Measurements from ENCODE around the gene NELL2.

Gene NELL2

DNA sequence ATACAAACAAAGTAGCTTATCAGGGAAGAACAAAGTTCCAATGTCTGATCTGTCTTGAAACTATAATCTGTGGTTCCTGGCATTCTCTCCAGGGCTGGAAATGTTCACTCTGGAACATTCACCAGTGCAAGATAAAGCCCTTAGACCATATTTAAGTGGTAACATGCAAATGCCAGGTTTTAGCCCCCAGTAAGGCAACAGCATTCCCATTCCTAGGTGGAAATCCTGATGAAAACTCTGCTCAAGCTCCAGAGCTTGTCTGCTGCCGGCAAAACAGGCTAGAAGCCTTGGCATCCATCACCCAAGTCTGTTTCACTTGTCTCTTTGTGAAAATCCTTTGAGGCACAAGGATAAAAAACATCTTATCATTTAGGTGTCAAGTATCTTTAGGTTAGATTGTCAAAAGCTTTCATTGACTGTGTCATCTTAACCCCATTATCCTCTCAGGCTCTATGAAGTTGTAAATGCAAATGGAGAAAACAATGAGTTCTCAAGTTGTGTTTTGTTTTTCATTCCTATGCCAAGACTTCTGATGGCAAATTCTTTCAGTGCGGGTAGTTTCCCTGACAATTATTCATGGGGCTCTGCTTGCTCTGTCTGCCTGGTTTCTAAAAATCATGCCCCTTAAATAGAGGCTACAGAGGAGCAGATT lies 344.7 kb downstream of the NELL2 start:
- Histone ChIP-seq H3K36me3 (ENCODE audit: control insufficient read depth, low read length) (no peaks in the 10 kb centered on the region), H4K20me1 (ENCODE audit: control insufficient read depth, insufficient read depth, low read depth, low read length) (no peaks in the 10 kb centered on the region), H3K9me2 (replicated peaks; ENCODE audit: control insufficient read depth, low read length) (no peaks in the 10 kb centered on the region), H3K79me2 (ENCODE audit: control insufficient read depth, low read length) (no peaks in the 10 kb centered on the region), H3K27ac (ENCODE audit: low read depth, low read length) (no peak overlapping the region), H3K27me3 (ENCODE audit: control insufficient read depth, low read length) (no peaks in the 10 kb centered on the region), H3K4me2 (ENCODE audit: low read length) (no peak overlapping the region), H3F3A (ENCODE audit: control insufficient read depth, insufficient read depth) (no peaks in the 10 kb centered on the region), H3K4me3 (ENCODE audit: low read length) (no peak overlapping the region), H3K4me1 (ENCODE audit: control insufficient read depth, low read length) (no peaks in the 10 kb centered on the region), H3K9me3 (ENCODE audit: control insufficient read depth, insufficient read depth, low read length) (no peaks in the 10 kb centered on the region)
- TF ChIP-seq EZH2phosphoT487 (IDR thresholded peaks at IDR 0.05; ENCODE audit: borderline replicate concordance, low read length): no peak
- TF ChIP-seq, protein P1, sequence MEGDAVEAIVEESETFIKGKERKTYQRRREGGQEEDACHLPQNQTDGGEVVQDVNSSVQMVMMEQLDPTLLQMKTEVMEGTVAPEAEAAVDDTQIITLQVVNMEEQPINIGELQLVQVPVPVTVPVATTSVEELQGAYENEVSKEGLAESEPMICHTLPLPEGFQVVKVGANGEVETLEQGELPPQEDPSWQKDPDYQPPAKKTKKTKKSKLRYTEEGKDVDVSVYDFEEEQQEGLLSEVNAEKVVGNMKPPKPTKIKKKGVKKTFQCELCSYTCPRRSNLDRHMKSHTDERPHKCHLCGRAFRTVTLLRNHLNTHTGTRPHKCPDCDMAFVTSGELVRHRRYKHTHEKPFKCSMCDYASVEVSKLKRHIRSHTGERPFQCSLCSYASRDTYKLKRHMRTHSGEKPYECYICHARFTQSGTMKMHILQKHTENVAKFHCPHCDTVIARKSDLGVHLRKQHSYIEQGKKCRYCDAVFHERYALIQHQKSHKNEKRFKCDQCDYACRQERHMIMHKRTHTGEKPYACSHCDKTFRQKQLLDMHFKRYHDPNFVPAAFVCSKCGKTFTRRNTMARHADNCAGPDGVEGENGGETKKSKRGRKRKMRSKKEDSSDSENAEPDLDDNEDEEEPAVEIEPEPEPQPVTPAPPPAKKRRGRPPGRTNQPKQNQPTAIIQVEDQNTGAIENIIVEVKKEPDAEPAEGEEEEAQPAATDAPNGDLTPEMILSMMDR (IDR thresholded peaks at IDR 0.05; ENCODE audit: low read depth, low read length, poor library complexity, severe bottlenecking): no peak

DNA sequence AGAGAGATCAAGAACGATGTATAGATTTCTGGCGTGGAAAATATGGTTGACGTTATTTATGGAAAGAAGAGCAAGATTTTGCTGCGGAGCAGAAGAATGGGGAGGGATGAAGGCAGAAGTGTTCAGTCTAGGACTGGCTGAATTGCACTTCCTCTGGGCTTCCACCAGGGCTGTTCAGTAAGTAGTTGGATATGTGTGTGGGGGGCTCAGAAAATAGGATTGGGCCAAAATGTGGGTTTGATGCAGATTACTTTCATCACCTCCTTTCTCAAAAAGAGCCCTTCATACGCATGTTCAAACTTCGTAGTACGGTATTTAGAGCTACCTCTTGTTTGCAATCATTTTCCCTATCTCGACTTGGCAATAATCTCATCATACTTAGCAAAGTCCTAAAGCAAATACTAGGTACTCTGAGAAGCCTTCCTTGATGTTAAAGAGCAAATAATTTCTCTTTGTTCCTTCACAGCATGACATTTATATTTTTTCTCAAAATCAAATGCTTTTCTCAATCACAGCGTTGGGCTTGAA lies 349.4 kb downstream of the NELL2 start:
- Histone ChIP-seq H3F3A (ENCODE audit: control insufficient read depth, insufficient read depth) (no peaks in the 10 kb centered on the region), H3K27ac (ENCODE audit: low read depth, low read length) (no peak overlapping the region), H3K4me3 (ENCODE audit: low read length) (no peak overlapping the region), H3K36me3 (ENCODE audit: control insufficient read depth, low read length) (no peaks in the 10 kb centered on the region), H3K79me2 (ENCODE audit: control insufficient read depth, low read length) (no peaks in the 10 kb centered on the region), H4K20me1 (ENCODE audit: control insufficient read depth, insufficient read depth, low read depth, low read length) (no peaks in the 10 kb centered on the region), H3K9me3 (ENCODE audit: control insufficient read depth, insufficient read depth, low read length) (no peaks in the 10 kb centered on the region), H3K4me1 (ENCODE audit: control insufficient read depth, low read length) (no peaks in the 10 kb centered on the region), H3K9me2 (replicated peaks; ENCODE audit: control insufficient read depth, low read length) (no peaks in the 10 kb centered on the region), H3K4me2 (ENCODE audit: low read length) (no peak overlapping the region), H3K27me3 (ENCODE audit: control insufficient read depth, low read length) (no peaks in the 10 kb centered on the region)
- TF ChIP-seq EZH2phosphoT487 (IDR thresholded peaks at IDR 0.05; ENCODE audit: borderline replicate concordance, low read length): no peak
- TF ChIP-seq, protein P1 (IDR thresholded peaks at IDR 0.05; ENCODE audit: low read depth, low read length, poor library complexity, severe bottlenecking): peak; percentile 16

DNA sequence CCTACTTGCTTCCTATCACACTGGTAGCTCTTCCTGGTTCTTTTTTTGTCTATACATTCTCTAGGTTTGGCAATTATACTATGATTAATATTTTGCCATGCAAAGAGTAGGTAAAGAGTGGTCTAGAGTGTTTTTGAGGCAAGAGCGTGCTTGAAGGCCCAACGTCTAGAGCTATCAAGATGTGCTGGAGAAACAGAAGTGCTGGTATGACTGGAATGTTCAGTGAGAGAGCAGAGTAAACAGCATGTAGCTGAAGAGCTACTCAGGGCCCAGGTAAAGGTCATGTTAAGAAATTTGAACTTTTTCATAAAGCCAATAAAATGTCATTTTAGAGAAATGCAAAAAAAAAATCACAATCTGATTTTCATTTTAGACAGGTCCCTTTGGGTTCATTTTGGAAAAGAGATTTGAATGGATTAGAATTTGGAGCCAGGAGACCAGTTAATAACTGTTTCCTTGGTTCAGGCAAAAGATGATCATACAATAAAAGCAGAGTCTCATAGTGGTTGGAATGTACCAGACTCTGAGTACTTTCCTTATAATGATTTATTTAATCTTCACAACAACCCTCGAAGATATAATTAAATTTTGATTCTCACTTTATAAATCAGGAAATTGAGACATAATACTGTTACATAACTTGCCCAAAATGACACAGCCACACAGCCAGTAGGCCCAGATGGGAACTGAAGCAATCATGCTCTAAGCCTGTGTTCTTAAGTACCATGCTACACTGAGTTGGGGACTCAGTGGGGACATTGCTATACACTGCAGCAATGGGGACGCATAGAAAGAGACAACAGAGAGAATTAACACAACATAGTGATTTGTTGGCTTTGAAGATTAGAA lies 350.1 kb downstream of the NELL2 start:
- Histone ChIP-seq H3K27me3 (ENCODE audit: control insufficient read depth, low read length) (no peaks in the 10 kb centered on the region), H3K36me3 (ENCODE audit: control insufficient read depth, low read length) (no peaks in the 10 kb centered on the region), H3K79me2 (ENCODE audit: control insufficient read depth, low read length) (no peaks in the 10 kb centered on the region), H3F3A (ENCODE audit: control insufficient read depth, insufficient read depth) (no peaks in the 10 kb centered on the region), H3K4me1 (ENCODE audit: control insufficient read depth, low read length) (no peaks in the 10 kb centered on the region), H4K20me1 (ENCODE audit: control insufficient read depth, insufficient read depth, low read depth, low read length) (no peaks in the 10 kb centered on the region), H3K9me2 (replicated peaks; ENCODE audit: control insufficient read depth, low read length) (no peaks in the 10 kb centered on the region), H3K9me3 (ENCODE audit: control insufficient read depth, insufficient read depth, low read length) (no peaks in the 10 kb centered on the region), H3K27ac (ENCODE audit: low read depth, low read length) (no peak overlapping the region), H3K4me2 (ENCODE audit: low read length) (no peak overlapping the region), H3K4me3 (ENCODE audit: low read length) (no peak overlapping the region)
- TF ChIP-seq EZH2phosphoT487 (IDR thresholded peaks at IDR 0.05; ENCODE audit: borderline replicate concordance, low read length): no peak
- TF ChIP-seq, protein P1 (IDR thresholded peaks at IDR 0.05; ENCODE audit: low read depth, low read length, poor library complexity, severe bottlenecking): no peak

All from DOHH2 (cell line).